ENCODE results near the gene TELO2.

The TELO2 gene

DNA sequence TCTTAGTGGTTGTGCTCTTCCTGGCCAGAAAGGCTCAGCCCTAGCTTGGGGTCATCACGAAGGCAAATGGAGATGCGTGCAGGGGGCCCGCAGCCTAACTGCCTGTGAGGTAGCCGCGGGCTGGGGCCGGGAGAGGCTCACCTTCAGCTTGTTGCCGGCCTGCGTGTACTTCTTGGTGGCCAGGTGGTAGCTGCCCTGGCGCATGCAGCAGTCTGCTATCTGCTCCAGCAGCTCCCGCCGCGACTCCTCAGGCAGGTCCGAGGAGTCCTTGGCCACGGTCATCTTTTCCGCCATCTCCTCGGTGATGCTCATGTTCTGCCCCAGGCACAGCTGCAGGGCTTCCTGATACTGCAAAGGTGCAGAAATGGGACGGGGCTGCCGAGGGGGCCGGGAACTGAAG, 27.3 kb downstream of the TELO2 start:
- H3K27ac ChIP-seq: no peak overlapping the region
- TF ChIP-seq CTCF (conservative IDR thresholded peaks at IDR 0.05): no peak

GRCh38 chr16:1523581-1524245, 30.6 kb downstream of the TELO2 start:
- H3K27ac ChIP-seq: no peak overlapping the region
- TF ChIP-seq CTCF (conservative IDR thresholded peaks at IDR 0.05): no peak

DNA sequence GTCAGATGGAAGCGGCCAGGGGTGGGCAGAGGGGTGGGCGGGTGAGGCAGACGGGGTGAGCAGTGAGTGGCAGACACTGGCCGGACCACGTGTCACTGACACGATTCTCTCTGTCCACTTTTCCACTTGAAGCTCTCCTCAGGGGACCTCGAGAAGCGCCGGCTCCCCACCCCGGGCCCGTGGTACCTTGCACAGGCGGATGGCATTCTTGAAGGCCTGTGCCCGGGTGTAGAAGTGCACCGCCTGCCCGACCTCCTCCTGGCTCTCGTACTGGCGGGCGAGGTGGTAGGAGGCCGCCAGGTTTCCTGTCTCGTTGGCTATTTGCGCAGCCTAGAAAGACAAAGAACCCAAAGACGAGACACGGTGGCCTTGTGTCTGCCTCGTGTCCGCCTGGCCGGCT, 31.2 kb downstream of the TELO2 start:
- no peak for TF ChIP-seq CTCF (conservative IDR thresholded peaks at IDR 0.05)
- H3K27ac ChIP-seq: no peak overlapping the region

DNA sequence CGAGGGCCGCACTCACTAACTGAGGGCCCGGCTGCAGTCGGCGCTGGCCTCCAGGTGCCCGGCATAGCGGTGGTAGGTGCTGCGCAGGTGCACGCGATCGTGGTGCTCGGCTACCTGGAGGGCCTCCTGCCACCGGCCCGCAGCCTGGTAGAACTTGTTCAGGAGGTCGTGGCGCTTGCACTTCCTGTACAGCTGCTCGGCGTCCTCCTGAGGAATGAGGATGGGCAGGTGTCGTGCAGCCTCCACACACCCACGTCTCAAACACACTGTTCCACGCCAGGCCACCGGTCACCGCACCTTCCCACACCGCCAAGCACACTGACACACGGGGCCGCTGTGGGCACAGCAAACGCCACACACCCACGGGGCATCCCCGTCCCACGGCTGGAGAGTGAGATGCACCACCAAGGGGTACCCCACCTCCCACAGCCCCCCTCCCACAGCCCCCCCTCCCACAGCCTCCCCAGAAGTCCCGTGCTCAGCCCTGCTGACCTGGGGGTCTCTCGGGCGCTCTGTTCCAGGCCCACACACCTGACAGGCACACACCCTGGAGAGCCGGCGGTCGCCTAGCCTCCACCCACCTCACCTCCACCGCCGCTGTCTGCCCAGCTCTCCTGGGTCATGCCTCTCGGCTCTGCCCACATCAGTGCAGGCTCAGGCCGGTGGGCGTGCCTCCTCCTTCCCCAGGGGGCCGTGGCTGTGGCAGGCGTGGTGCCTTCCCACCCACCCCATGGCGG, 32.9 kb downstream of the TELO2 start:
- peak overlapping the region; percentile 88 for H3K27ac ChIP-seq
- peak; percentile 30 for TF ChIP-seq CTCF (conservative IDR thresholded peaks at IDR 0.05)

DNA sequence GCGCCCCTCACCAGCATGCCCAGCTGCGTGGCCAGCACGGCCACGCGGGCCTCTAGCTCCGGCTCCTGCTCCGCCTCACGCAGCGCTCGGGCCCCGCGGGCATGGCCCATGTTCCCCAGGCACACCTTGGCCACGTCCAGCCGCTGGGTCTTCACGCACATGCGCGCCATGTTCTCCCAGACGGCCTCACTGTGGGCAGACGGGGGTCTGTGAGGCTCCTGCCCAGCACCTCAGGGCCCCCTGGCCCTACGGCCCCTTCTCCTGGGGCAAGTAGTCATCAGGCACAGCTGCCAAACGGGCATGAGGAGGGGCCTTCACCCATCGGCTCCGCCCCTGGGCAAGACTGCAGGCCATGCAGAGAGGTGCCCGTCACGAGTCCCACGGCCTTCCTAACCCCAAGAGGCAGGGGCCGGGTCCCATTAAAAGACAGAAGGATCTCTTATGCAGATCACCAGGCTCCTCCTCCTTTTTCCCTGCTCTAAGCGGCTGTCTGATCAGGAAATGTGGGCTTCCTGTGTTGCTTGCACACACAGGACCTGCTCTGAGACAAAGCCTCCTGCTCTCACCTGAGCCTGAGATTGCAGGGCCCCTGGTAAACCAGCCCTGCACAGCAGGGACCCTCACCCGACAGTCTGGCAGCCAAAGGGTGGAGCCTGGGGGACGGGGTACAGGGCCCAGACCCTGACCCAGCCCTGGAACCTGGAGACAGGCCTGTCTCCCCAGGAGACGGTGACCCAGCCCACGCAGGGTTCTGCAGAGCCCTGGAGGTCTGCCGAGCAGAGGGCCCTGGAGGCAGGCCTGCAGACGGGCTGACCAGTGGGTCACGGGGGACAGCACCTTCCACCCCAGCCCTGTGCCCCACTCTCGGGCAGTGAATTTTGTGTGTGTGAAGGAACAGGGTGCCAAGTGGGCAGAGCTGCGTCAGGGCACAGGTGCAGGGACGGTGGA, 33.7 kb downstream of the TELO2 start:
- TF ChIP-seq CTCF (conservative IDR thresholded peaks at IDR 0.05): no peak
- H3K27ac ChIP-seq: peak overlapping the region; percentile 88

- peak overlapping the region; percentile 88 for H3K27ac ChIP-seq
Observed at GRCh38 chr16:1527836-1528811, 35.0 kb downstream of the TELO2 start.

More at GRCh38 chr16:1527836-1528811, 35.0 kb downstream of the TELO2 start:
- TF ChIP-seq CTCF (conservative IDR thresholded peaks at IDR 0.05): no peak
